Astrocyte of the cerebellum (primary cell): ENCODE results near the gene DLX2.

ENCODE experiments used
- DNase-seq: peaks from one replicate; pipeline ENCODE4 v3.0.0-alpha.2; 2011; ENCODE audit warnings: low read depth
- H3K4me3 ChIP-seq: 2 replicates; pipeline ENCODE4 v1.5.1; 2011; ENCODE audit warnings: mild to moderate bottlenecking, low read depth, low read length, moderate library complexity
- in situ Hi-C: cut with HindIII; loops from 2 replicates; pipeline ENCODE4 v1.10.0; 2017; ENCODE audit warnings: low sequenced_read_pairs
- TF ChIP-seq, protein P1 (sequence below): IDR thresholded peaks from 2 replicates; pipeline ENCODE4 v1.5.1; 2012; ENCODE audit warnings: low read length, low read depth, moderate library complexity, mild to moderate bottlenecking; ENCODE audit errors: missing control alignments

The DLX2 gene

GRCh38 chr2:172082105-172082943 lies 20.4 kb downstream of the DLX2 start:
- H3K4me3 ChIP-seq = no peak overlapping the region
- DNase-seq = no peak
- TF ChIP-seq, protein P1, sequence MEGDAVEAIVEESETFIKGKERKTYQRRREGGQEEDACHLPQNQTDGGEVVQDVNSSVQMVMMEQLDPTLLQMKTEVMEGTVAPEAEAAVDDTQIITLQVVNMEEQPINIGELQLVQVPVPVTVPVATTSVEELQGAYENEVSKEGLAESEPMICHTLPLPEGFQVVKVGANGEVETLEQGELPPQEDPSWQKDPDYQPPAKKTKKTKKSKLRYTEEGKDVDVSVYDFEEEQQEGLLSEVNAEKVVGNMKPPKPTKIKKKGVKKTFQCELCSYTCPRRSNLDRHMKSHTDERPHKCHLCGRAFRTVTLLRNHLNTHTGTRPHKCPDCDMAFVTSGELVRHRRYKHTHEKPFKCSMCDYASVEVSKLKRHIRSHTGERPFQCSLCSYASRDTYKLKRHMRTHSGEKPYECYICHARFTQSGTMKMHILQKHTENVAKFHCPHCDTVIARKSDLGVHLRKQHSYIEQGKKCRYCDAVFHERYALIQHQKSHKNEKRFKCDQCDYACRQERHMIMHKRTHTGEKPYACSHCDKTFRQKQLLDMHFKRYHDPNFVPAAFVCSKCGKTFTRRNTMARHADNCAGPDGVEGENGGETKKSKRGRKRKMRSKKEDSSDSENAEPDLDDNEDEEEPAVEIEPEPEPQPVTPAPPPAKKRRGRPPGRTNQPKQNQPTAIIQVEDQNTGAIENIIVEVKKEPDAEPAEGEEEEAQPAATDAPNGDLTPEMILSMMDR = no peak
- in situ Hi-C loops = no loop called here

- in situ Hi-C loops = no loop called here
- no peak overlapping the region for H3K4me3 ChIP-seq
- TF ChIP-seq, protein P1 = no peak
- no peak for DNase-seq
Measured at GRCh38 chr2:172081221-172082022, 21.3 kb downstream of the DLX2 start.

DNA sequence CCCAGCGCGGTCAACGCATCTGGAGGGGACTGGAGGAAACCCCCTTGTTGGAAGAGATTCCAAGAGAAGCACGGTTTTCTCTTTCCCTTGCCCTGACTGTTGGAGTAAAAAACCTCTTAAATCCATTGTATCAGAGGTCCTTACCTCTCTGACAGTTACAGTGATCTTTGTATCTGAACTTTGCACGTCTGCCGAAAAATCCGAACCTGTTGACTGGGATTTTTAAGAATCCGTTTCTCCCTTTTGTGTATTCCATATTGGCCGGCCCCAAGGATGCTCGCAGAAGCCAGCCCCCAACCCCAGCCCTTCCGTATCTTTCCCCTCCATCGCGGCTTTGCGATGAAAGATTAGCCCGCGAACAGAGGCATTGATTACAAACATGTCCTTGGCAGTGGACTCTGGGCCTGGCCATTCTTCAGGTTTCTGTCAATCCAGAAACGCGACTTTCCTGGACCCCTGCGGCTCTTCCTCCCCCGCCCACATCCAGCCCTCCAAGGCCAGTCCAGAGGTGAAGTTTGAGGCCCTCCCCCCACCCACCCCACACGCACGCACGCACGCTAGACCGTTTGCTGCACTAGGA lies 22.0 kb downstream of the DLX2 start:
- no peak for DNase-seq
- TF ChIP-seq, protein P1 = no peak
- H3K4me3 ChIP-seq = no peak overlapping the region
- in situ Hi-C loops = no loop called here

DNA sequence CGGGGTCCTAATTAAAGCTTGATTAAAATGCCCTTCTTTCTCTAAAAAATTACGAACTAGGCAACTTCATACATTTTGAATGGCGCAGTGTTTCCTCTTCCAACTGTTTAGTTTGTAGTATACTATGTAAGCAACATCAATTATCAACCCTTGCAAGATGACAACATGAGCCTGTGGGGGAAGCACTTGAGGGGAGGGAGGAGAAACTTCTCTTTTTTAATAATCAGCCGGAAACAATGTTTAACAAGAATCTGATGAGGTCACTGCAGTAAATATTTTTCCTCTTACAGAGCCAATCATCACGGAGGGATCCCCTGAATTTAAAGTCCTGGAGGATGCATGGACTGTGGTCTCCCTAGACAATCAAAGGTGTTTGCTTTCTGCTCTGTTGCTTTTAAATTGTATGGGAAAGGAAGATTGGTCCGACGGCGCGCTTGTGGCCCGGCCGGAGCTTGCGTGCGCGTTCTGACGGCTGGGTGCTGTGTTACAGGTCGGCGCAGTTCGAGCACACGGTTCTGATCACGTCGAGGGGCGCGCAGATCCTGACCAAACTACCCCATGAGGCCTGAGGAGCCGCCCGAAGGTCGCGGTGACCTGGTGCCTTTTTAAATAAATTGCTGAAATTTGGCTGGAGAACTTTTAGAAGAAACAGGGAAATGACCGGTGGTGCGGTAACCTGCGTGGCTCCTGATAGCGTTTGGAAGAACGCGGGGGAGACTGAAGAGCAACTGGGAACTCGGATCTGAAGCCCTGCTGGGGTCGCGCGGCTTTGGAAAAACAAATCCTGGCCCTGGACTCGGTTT lies 22.7 kb downstream of the DLX2 start:
- in situ Hi-C loops = loop anchor here (10.0 kb wide), 1 partner anchor 75 kb away; no protein-coding TSS in a partner anchor
- DNase-seq = no peak
- TF ChIP-seq, protein P1 = no peak
- no peak overlapping the region for H3K4me3 ChIP-seq

DNA sequence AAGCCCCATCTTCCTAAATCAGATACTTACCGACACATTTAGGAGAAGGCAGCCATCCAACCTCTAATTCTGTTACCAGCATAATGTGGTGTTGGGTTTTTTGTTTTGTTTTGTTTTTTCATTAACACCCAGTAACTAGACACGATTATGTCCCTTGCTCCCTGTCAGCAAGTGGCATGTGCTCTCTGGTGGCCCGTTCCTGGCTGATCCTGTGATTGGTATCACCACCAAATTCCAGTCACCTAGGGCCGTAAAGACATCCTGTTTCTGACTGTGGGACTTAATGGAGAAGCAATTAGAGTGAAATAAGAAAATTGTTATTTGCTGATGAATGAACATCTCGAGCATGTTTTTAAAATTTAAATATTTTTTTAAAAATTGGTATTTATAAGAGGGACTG lies 23.3 kb downstream of the DLX2 start:
- H3K4me3 ChIP-seq = no peak overlapping the region
- no peak for DNase-seq
- TF ChIP-seq, protein P1 = no peak
- in situ Hi-C loops = loop anchor here (10.0 kb wide), 1 partner anchor 75 kb away; no protein-coding TSS in a partner anchor
